Measurements from ENCODE around the gene NCK2.

GRCh38 chr2:105752691-105753358, 8.1 kb downstream of the NCK2 start:
- no peak for TF ChIP-seq CTCF (IDR thresholded peaks at IDR 0.05)
- no peak for TF ChIP-seq POLR2A (IDR thresholded peaks at IDR 0.05)

Data from esophagus squamous epithelium (tissue), 4 donors.